GM12801 (cell line): ENCODE measurements around the gene GALNT15.

Experiments used
- CTCF ChIP-seq: IDR thresholded peaks from one replicate; pipeline ENCODE4 v1.5.1; 2011; ENCODE audit warnings: control low read depth; ENCODE audit not compliant: insufficient read length; ENCODE audit errors: extremely low read depth

Gene GALNT15

GRCh38 chr3:16136055-16136454 is 38.4 kb upstream of the GALNT15 start:
- TF ChIP-seq CTCF, result no peak

- no peak for TF ChIP-seq CTCF
These were observed 37.4 kb upstream of the GALNT15 start for GRCh38 chr3:16137044-16137443.

- TF ChIP-seq CTCF, result no peak
These were observed 36.5 kb upstream of the GALNT15 start for GRCh38 chr3:16137977-16138376.

- no peak for TF ChIP-seq CTCF
These were observed 34.2 kb upstream of the GALNT15 start for GRCh38 chr3:16140116-16140893.

- TF ChIP-seq CTCF, result no peak
These were observed 33.6 kb upstream of the GALNT15 start for GRCh38 chr3:16140894-16141285.

- no peak for TF ChIP-seq CTCF
These were observed 32.0 kb upstream of the GALNT15 start for GRCh38 chr3:16142350-16143025.

- TF ChIP-seq CTCF, result no peak
These were observed 30.5 kb upstream of the GALNT15 start for GRCh38 chr3:16143861-16144447.
